Activated CD8-positive, alpha-beta memory T cell treated with anti-CD3 and anti-CD28 coated beads, Interleukin-2, amount 50 U/mL, for 48 hours (primary cell): ENCODE data around the gene TRIM7.
"Not testable (repeated sequence)": the region's sequence is repeated elsewhere in the genome, so short reads cannot be mapped to it uniquely, and the experiment has no call there.

ENCODE experiments used
- DNase-seq: peaks from one replicate; pipeline ENCODE4 v3.0.0-alpha.2; 2020

TRIM7 gene

DNA sequence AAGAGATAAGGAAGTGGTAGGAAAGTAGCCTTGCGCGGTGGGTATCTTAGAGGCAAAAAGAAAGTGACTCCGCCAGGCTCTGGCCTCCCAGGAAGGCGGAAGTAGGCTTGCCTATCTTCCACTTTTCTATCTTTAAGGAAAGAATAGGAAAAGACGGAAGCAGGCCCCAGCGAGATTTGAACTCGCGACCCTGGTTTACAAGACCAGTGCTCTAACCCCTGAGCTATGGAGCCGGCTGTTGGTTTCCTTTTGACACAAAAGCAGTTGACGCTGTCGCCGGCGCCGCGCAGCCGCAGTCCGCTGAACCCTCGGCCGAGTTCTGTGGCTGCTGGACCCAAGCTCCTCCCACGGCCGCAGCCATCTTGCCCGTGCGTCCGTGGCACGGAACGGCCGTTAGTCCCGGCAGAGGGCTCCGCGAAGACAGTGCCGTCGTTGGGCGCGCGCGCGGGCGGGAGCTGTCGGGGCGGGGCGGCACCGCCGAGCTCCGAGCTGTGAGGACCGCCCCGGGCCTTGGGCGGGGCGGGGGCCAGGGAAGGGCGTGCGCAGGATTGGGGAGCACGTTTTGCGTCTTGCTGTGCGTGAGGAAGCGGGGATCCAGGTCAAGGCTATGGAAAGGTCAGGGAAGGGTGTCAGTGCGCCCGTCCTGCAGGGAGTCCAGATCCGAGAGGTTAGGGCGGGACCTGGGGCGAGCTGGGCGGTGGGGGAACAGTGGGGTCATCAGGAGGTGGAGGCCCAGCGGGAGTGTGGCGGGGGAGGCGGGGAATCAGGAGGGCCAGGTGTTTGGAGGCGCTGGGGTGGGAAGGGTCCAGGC lies 13.3 kb downstream of the TRIM7 start:
- peak; percentile 100 for DNase-seq

DNA sequence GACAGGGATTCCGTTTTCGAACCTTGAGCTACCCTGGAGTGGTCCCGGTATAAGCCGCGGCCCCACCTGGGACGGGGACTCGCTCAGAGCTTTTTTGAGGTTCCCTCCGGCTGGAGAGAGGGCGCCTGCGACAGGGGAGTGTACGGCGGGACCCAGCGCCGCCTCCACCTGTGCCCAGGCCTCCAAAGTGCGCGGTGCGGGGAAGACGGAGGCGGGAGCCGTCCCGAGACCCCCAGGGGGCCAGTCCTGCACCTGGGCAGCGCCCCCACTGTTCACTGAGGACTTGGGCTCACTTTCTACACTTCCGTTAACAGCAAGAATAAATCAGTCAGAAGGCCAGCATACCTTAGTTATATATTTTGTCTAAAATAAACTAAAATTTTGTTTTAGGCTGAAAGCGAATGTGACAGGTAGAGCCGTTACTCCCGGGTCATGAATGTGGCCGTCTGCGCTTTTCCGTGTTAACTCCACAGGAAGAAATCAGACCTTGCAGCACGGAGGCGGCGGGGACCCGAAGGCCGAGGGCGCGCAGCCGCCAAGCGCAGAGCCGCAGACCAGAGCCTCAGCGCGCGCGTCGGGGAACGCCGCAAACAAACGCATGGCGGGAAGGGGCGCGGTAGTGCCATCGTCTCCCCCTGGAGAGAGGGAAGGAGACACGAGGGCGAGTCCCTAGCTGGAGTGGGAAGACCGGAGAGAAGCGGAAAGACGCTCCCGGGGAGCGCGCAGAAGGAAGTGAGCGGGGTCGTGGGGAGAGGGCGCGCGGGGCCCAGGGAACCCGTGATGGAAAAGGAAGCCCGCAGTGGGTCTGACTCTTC lies 14.1 kb downstream of the TRIM7 start:
- DNase-seq = peak; percentile 81

DNA sequence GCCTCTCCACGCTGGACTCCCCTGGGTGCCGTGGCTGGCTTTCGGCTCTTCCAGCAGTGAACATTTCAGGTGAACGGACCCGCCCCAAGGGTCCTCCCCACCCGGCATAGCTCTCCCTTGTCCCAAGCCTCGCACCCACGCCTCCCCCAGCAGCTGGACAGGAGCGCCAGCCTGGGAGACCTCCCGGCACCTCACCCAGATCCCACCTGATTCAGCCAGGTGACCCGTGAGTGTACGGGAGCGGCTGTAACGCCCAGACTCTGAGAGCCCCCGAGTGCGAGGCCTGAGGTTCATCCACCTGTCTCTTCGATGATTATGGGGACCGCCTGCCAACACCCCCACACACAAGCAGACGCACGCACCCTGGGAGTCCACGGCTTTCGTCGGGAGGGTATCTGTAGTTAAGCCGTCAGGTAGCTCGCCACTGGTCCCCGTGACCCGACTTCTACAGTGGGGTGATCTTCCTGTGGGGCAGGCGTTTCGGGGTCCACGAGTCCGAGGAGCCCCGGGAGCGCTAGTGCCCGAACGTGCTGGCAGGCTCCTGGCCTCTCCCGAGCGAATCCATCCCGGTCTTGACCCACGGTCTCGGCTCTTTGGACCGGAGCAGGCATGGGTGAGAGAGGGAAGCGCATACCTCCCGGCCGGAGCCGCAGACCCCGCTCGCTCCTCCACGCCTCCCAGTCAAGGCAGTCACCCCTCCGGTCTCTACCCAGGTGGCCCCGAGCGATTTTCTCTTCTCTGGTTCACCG lies 14.9 kb downstream of the TRIM7 start:
- DNase-seq = peak; percentile 82

DNA sequence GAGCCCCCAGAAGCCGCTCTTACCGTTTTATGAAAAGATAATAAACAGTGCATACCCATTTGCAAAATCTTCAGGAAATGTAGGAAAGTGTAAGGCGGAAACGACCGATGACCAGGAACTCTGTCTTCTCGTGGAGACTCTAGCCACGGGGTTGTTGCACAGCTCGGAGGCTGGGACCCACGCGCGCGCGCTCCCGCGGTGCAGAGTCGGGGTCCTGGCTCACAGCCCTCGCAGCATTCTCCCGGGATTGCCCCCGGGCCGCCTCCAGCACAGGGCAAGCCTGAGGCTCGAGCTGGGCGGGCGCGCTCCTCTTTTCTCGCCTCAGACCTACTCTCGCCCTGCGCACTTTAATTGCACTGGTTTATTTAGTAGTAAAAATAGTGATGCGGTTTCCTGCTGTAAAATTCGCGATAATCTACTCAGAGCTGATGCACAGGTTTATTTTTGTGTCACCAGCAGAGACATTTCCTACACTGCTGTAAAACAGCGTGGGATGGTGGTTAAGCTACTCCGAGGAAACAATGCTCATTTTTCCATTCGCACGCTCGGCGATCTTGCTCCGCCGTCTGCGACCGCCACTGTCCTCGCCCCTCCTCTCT lies 15.5 kb downstream of the TRIM7 start:
- peak; percentile 79 for DNase-seq

DNA sequence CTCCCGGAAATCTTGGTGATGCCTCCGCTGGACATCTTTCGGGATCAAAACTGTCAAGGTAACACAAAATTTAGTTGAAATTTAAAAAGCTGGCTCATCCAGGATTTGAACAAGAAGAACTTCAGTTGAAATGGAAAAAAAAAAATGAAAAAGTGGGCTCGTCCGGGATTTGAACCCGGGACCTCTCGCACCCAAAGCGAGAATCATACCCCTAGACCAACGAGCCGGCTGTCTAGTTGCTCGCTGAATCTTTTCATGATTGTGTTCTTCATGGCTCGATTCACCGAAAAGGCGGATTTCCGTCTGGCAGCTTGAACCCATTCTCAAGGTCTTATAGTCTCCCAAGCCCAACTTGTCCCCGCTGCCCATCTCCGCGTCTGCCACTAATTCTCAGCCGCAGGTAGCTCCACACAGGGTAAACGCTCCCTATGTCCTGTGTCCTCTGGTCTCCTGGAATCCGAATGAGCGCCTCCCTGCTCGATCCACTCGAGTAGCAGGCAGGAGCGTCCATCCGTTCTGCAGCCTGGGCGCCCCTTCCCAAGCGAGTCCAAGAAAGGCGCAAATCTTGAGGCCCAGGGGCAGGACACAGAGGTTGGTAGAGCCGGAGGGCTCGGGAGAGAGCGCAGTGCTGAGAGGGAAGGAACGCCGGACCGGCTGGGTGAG lies 16.2 kb downstream of the TRIM7 start:
- peak; percentile 98 for DNase-seq

DNA sequence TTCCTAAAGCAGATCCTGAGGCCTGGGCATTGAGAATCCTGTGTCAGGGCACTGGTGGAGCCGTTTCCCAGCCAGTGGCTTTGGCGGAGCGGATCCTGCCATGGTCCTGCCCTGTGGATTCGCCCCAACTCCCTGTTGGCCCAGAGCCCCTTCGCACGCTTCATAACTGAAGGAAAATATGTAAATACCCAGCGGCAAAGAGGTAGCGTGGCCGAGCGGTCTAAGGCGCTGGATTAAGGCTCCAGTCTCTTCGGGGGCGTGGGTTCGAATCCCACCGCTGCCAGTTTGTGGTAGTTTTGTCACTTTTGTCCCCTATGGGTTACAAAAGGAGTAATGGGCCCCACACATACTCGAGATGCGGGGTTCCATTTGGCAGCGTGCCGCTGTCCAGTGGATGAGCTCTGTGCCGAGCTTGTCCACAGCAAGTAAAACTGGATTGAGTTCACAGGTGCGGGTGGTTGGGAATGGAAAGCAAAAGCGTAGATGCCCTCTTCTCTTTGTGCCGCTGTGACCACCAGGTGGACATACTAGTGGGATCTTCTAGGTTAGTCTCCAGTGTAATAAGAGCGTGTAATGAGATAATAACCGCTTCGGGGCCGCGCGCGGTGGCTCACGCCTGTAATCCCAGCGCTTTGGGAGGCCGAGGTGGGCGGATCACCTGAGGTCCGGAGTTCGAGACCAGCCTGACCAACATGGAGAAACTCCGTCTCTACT lies 17.3 kb downstream of the TRIM7 start:
- DNase-seq = peak; percentile 96

DNA sequence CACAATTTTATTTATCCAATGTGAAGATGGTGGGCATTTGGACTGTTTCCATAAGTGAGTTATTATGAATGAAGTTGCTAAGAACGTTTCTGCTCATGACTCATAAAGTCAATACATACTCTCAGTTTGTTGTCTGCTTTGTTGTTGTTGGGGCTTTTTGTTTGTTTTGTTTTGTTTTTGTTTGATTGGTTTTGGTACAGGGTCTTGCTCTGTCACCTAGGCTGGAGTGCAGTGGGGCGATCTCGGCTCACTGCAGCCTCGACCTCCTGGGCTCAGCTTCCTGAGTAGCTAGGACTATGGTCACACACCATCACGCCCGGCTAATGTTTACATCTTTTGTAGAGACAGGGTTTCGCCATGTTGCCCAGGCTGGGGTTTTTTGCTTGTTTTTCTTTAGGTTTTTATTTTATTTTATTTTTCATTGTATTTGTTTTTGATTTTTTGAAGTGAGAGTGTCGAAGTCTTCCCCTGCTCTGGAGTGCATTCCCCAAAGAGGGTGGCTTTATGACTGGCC lies 18.0 kb downstream of the TRIM7 start:
- DNase-seq = no peak

DNA sequence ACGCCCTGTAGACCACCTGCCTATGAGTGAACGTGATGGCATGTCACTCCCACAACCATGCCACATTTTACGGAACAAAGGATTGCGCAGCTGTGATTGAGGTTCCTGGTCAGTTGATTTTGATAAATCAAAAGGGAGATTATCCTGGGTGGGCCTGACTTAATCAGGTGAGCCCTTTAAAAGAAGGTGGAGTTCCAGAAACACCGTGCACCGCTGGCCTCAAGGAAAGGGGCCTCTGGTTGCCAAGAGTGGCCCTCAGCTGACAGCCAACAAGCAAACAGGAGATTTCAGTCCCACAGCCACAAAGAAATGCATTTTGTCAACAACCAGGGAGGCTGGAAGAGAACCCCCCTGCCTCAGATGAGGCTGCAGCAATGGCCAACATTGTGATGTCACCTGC lies 19.0 kb downstream of the TRIM7 start:
- DNase-seq = no peak

DNA sequence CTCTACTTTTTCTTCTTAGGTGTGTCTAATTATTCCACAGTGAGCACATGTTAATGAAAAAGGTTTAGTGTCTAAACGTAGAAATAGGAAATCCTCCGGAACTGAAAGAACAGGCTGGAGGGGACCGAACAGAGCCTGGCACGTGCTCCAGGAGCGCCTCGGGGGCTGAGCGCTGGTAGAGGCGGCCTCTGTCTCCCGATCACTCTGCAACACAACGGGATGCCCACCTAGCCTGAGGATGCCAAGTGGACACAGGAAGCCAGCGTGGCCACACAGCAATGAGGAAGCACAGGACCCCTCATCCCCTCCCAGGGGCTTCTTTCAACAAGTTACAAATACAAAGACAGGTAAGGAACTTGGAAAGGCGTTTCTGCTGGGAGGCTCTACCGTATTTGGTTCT lies 19.4 kb downstream of the TRIM7 start:
- no peak for DNase-seq

DNA sequence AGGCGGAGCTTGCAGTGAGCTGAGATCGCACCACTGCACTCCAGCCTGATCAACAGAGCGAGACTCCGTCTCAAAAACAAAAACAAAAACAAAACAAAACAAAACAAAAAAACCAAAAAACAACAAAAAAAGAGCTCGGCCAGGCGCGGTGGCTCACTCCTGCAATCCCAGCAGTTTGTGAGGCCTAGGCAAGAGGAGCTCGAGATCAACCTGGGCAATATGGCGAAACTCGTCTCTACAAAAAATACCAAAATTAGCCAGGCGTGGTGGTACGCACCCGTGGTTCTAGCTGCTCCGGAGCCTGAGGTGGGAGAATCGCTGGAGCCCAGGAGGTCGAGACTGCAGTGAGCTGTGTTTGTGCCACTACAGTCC lies 20.2 kb downstream of the TRIM7 start:
- DNase-seq = no peak

DNA sequence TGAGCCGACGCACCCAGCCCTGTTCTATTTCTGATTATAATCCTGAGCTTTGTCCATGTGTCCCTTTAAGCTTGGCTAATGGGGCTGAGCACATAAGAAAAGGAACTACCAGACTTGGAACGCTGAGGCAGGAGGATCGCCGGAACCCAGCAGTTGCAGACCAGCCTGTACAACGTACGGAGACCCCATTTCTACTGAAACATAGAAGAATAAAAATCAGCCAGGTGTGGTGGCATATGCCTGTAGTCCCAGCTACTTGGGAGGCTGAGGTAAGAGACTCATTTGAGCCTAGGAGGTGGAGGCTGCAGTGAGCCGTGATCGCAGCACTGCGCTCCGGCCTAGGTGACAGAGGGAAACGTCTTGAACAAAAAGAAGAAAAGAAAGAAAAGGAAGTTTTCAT lies 22.3 kb downstream of the TRIM7 start:
- no peak for DNase-seq

DNA sequence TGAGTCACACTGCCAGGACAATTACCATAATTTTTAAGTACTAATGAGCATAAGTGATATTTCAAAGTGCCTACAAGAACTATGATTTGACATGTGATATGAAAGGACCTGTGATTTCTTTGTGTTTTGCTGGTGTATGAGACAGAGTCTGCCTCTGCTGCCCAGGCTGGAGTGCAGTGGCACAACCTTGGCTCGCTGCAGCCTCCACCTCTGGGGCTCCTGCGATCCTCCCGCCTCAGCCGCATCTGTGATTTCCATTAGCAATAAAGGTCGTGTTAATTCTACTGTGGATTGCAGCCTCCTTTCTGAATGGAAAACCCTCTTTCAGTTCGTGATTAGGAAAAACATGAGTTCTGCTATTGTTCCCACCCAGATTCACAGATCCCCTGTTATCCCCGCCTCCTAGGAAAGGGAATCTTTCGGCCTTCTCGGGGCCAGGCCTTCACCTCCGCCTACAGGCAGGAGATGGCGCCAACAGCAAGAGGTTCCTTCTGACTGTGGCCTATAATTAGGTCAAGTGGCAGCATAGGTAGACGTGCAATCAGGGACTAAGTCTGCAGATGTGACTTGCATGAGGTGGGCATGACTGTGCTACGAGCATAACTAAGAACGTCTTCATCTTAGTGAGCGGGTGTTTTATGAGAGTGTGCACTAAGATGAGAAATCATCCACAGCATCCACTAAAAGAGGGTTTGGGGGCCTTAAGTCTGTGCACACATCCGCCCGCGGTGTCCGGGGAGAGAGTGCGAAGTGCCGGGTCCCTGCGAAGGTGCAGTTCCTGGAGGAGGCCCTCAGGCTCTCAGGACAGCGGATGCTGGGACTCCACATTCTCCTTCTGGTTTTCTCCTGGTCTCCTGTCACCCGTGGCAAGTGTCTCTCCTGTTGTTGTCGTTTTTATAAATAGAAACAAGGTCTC lies 23.1 kb downstream of the TRIM7 start:
- no peak for DNase-seq

DNA sequence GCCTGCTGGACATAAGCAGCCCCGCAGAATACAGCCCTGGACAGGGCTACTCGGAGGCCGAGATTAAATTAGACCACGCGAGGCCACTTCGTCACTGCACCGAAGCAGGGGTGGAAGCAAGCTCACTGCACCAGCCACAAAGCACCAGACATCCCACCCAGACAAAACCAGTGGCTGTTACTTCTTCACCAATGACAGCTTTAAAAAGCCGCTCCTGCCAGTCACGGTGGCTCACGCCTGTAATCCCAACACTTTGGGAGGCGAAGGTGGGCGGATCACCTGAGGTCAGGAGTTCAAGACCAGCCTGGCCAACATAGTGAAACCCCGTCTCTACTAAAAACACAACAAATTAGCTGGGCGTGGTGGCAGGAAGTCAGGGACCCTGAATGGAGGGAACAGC lies 27.4 kb downstream of the TRIM7 start:
- DNase-seq = not testable (repeated sequence)

DNA sequence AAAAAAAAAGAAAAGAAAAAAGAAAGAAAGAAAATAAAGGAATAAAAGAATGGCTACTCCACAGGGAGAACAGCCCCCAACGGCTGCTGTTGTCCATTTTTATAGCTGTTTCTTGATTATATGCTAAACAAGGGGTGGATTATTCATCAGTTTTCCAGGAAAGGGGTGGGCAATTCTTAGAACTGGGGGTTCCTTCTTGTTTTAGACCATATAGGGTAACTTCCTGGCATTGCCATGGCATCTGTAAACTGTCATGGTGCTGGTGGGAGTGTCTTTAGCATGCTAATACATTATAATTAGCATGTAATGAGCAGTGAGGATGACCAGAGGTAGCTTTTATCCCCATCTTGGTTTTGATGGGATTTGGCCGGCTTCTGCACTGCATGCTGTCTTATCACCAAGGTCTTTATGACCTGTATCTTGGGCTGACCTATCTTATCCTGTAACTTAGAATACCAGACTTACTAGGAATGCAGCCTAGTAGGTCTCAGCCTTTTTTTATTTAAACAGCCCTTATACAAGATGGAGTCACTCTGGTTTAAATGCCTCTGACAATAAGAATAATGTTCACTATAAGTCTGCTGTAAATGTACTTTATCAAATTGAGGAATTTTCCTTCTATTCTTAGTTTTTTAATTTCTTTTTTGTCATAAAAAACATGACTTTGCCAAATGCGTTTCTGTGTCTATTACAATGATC lies 28.6 kb downstream of the TRIM7 start:
- no peak for DNase-seq

DNA sequence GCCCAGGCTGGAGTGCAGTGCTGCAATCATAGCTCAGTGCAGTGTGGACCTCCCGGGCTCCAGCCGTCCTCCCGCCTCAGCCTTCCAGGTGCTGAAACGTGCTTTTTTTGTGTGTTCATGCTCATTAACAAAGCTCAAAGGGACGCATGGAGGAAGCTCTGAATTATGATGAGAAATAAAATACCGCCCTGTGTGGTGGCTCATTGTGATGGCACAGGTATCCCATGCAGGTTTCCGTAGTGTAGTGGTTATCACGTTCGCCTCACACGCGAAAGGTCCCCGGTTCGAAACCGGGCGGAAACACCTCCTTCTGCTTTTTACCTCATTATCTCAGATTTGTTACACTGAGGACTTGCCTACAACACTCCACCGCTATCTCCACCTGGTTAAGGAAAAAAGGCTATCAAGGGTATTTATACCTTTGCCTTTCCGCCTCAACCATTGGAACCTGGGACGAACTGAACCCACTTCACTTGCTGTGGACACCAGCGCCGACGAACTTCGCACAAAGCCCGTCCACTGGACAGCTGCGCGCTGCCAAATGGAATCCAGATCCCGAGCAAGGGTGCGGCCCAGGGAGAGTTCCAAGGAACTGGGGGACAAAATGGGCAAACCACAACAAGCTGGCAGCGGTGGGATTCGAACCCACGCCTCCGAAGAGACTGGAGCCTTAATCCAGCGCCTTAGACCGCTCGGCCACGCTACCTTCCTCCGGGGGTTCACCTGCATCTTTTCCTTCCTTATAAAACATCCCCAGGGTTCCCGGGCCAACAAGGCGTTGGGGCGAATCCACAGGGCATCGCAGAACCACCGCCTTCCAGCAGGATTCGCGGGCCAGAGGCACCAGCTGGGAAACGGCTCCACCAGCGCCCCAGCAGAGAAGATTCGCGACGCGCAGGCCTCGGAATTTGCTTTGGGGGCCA lies 31.3 kb downstream of the TRIM7 start:
- DNase-seq = peak; percentile 94

DNA sequence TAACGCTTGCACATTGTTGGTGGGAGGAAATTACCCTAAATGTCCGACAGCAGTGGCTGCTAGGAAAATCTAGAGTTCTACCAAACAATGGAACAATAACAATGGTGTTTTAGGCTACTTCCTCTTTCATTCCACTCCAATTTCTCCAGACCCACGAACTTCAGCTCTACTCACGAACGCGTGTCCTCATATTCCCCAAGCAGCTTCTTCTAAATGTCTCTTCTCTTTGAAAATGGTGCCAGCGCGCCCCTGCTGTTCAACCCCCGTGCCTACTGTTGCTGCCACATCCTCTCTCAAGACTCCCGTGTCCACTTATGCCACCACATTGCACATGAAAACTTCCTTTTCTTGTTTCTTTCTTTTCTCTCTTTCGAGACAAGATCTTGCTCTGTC lies 32.0 kb downstream of the TRIM7 start:
- no peak for DNase-seq

DNA sequence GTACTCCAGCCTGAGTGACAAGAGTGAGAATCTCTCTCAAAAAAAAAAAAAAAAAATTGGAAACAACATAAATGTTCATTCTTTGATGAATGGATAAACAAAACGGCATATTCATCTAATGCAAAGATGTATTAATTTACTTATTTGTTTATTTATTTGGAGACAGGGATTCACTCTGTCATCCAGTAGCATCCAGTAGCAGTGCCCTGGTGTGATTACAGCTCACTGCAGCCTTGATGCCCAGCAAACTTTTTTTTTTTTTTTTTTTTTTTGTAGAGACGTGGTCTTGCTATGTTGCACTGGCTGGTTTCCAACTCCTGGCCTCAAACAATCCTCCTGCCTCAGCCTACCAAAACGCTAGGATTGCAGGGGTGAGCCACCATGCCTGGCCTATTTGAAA lies 33.2 kb downstream of the TRIM7 start:
- no peak for DNase-seq

DNA sequence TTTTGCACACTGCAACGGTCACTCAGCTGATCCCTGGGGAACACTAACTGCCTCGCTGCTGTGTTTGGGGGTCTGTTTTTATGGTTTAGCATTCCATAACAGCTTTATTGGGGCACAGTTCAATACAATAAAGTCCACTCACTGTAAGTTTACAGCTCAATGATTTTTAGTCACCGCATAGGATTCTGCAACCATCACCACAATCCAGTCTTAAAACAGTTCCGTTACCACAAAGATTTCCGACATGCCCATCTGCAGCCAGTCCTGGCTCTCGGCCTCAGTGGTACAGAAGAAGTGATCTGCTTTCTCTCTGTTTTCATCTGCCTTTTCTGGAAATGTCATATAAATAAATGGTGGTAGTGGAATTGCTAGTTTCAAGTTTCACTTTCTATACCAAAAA lies 34.0 kb downstream of the TRIM7 start:
- no peak for DNase-seq
